ENCODE data around the gene DKK1.
"Not testable (repeated sequence)": the region's sequence is repeated elsewhere in the genome, so short reads cannot be mapped to it uniquely, and the experiment has no call there.

The DKK1 gene

GRCh38 chr10:52318136-52318701 lies 4.1 kb downstream of the DKK1 start:
- DNase-seq (ENCODE audit: low spot score), result no peak

- no peak for DNase-seq (ENCODE audit: low spot score)
Observed at GRCh38 chr10:52318822-52319464, 4.9 kb downstream of the DKK1 start.

- DNase-seq (ENCODE audit: low spot score), result no peak
Observed at GRCh38 chr10:52319926-52320325, 5.8 kb downstream of the DKK1 start.

GRCh38 chr10:52322323-52322722 lies 8.2 kb downstream of the DKK1 start:
- no peak for DNase-seq (ENCODE audit: low spot score)

- DNase-seq (ENCODE audit: low spot score), result no peak
Observed at GRCh38 chr10:52322936-52323335, 8.9 kb downstream of the DKK1 start.

- no peak for DNase-seq (ENCODE audit: low spot score)
Observed at GRCh38 chr10:52326382-52326781, 12.3 kb downstream of the DKK1 start.

GRCh38 chr10:52331638-52332364 lies 17.7 kb downstream of the DKK1 start:
- DNase-seq (ENCODE audit: low spot score), result no peak

- DNase-seq (ENCODE audit: low spot score), result no peak
Observed at GRCh38 chr10:52332815-52333214, 18.7 kb downstream of the DKK1 start.

GRCh38 chr10:52334595-52334994 lies 20.5 kb downstream of the DKK1 start:
- no peak for DNase-seq (ENCODE audit: low spot score)

- DNase-seq (ENCODE audit: low spot score), result no peak
Observed at GRCh38 chr10:52335665-52336064, 21.6 kb downstream of the DKK1 start.

- DNase-seq (ENCODE audit: low spot score), result no peak
Observed at GRCh38 chr10:52337225-52337624, 23.1 kb downstream of the DKK1 start.

GRCh38 chr10:52343439-52343838 lies 29.4 kb downstream of the DKK1 start:
- DNase-seq (ENCODE audit: low spot score), result no peak

- no peak for DNase-seq (ENCODE audit: low spot score)
Observed at GRCh38 chr10:52346394-52347326, 32.6 kb downstream of the DKK1 start.

- DNase-seq (ENCODE audit: low spot score), result no peak
Observed at GRCh38 chr10:52347327-52347667, 33.2 kb downstream of the DKK1 start.

GRCh38 chr10:52348037-52348564 lies 34.0 kb downstream of the DKK1 start:
- no peak for DNase-seq (ENCODE audit: low spot score)

GRCh38 chr10:52351914-52352330 lies 37.8 kb downstream of the DKK1 start:
- no peak for DNase-seq (ENCODE audit: low spot score)

- DNase-seq (ENCODE audit: low spot score), result no peak
Observed at GRCh38 chr10:52353205-52353604, 39.1 kb downstream of the DKK1 start.

GRCh38 chr10:52353960-52354394 lies 39.9 kb downstream of the DKK1 start:
- DNase-seq (ENCODE audit: low spot score), result no peak

GRCh38 chr10:52357971-52358370 lies 43.9 kb downstream of the DKK1 start:
- no peak for DNase-seq (ENCODE audit: low spot score)

- no peak for DNase-seq (ENCODE audit: low spot score)
Observed at GRCh38 chr10:52359441-52359840, 45.4 kb downstream of the DKK1 start.

- not testable (repeated sequence) for DNase-seq (ENCODE audit: low spot score)
Observed at GRCh38 chr10:52365547-52366432, 51.7 kb downstream of the DKK1 start.

Measured in ecto neural progenitor cell (in vitro differentiated cells).